HG02840 (cell line): Measurements from ENCODE around the gene STXBP6.
A peak's percentile ranks its signal among the peaks of the same experiment; 100 is the strongest.
"Not testable (repeated sequence)": the region's sequence is repeated elsewhere in the genome, so short reads cannot be mapped to it uniquely, and the experiment has no call there.

Experiments
- ATAC-seq: cut with Tn5 transposase; IDR thresholded peaks from one replicate; pipeline ENCODE4 v1.9.1; 2021; ENCODE audit warnings: mild to moderate bottlenecking, moderate library complexity, moderate number of reproducible peaks; ENCODE audit not compliant: unreplicated experiment, low FRiP score

Gene STXBP6

GRCh38 chr14:24960816-24961215 is 89.1 kb downstream of the STXBP6 start:
- ATAC-seq, result no peak

- peak; percentile 91 for ATAC-seq
Measured at GRCh38 chr14:24959791-24960331, 90.1 kb downstream of the STXBP6 start.

- no peak for ATAC-seq
Measured at GRCh38 chr14:24958271-24958670, 91.7 kb downstream of the STXBP6 start.

GRCh38 chr14:24957814-24958213 is 92.1 kb downstream of the STXBP6 start:
- no peak for ATAC-seq

- ATAC-seq, result no peak
Measured at GRCh38 chr14:24956104-24956503, 93.8 kb downstream of the STXBP6 start.

GRCh38 chr14:24954700-24955037 is 95.3 kb downstream of the STXBP6 start:
- no peak for ATAC-seq

GRCh38 chr14:24954037-24954699 is 95.8 kb downstream of the STXBP6 start:
- peak; percentile 86 for ATAC-seq

- ATAC-seq, result no peak
Measured at GRCh38 chr14:24952851-24953666, 96.9 kb downstream of the STXBP6 start.

- ATAC-seq, result no peak
Measured at GRCh38 chr14:24948261-24948847, 101.6 kb downstream of the STXBP6 start.

GRCh38 chr14:24947131-24947530 is 102.8 kb downstream of the STXBP6 start:
- ATAC-seq, result no peak

GRCh38 chr14:24944800-24945199 is 105.1 kb downstream of the STXBP6 start:
- ATAC-seq, result no peak

GRCh38 chr14:24943024-24943423 is 106.9 kb downstream of the STXBP6 start:
- no peak for ATAC-seq

GRCh38 chr14:24941719-24942118 is 108.2 kb downstream of the STXBP6 start:
- no peak for ATAC-seq

GRCh38 chr14:24940213-24940783 is 109.6 kb downstream of the STXBP6 start:
- ATAC-seq, result no peak

GRCh38 chr14:24938593-24938992 is 111.4 kb downstream of the STXBP6 start:
- ATAC-seq, result no peak

GRCh38 chr14:24937300-24937699 is 112.6 kb downstream of the STXBP6 start:
- no peak for ATAC-seq

- not testable (repeated sequence) for ATAC-seq
Measured at GRCh38 chr14:24936773-24937172, 113.2 kb downstream of the STXBP6 start.

- no peak for ATAC-seq
Measured at GRCh38 chr14:24935796-24936195, 114.2 kb downstream of the STXBP6 start.

GRCh38 chr14:24928386-24928900 is 121.5 kb downstream of the STXBP6 start:
- no peak for ATAC-seq

- no peak for ATAC-seq
Measured at GRCh38 chr14:24927809-24928208, 122.1 kb downstream of the STXBP6 start.
